ENCODE results near the gene ARL6.

The ARL6 gene

DNA sequence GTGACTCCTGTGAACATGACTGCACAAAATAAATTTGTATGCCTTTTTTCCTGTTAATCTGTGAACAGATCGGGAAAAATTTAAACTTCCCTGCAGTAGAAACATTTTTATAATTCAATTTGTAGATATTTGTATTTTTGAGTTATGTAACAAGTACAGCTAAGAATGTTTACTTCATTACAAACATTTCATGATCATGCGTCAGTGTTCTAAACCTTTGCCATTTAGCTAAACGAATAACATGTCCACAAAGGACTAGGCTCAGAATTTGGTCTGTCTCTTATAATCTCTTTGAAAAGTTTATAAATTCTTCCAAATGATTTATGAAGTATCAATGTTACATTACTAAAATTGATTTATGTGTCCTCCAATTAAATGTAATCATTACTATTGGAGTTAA lies 39.9 kb downstream of the ARL6 start:
- no peak overlapping the region for H3K4me3 ChIP-seq (ENCODE audit: low read length)
- TF ChIP-seq, protein P1, sequence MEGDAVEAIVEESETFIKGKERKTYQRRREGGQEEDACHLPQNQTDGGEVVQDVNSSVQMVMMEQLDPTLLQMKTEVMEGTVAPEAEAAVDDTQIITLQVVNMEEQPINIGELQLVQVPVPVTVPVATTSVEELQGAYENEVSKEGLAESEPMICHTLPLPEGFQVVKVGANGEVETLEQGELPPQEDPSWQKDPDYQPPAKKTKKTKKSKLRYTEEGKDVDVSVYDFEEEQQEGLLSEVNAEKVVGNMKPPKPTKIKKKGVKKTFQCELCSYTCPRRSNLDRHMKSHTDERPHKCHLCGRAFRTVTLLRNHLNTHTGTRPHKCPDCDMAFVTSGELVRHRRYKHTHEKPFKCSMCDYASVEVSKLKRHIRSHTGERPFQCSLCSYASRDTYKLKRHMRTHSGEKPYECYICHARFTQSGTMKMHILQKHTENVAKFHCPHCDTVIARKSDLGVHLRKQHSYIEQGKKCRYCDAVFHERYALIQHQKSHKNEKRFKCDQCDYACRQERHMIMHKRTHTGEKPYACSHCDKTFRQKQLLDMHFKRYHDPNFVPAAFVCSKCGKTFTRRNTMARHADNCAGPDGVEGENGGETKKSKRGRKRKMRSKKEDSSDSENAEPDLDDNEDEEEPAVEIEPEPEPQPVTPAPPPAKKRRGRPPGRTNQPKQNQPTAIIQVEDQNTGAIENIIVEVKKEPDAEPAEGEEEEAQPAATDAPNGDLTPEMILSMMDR (conservative IDR thresholded peaks at IDR 0.05; ENCODE audit: low read length), result no peak
- DNase-seq (ENCODE audit: low read depth), result no peak

DNA sequence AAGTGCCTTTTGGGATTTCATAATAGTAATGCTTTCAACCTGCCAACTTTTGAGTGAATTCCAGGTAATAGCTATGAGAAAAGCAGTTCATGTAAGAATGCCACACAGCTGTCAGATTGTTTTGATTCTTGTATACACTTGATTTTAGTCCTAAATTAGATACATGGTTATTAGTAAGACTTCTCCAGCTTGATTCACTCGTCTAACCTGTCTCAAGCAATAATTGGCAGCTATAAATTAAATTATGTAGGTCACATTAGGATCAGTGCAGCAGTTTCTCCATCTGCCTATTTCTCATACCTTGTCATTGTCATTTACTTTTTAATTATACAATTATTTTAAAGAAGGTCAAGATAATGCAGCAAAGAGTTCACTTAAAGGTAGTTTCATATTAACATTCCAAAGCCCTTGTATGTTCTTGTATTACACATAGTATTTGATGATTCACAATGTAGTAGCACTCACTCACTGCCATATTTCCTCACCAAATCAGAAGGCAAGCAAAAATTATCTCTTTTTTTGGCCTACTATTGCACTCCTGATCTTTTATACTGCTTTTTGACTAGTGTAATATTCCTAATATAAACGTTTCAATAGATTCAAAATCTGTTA lies 46.3 kb downstream of the ARL6 start:
- TF ChIP-seq, protein P1 (conservative IDR thresholded peaks at IDR 0.05; ENCODE audit: low read length), result no peak
- no peak for DNase-seq (ENCODE audit: low read depth)
- no peak overlapping the region for H3K4me3 ChIP-seq (ENCODE audit: low read length)

DNA sequence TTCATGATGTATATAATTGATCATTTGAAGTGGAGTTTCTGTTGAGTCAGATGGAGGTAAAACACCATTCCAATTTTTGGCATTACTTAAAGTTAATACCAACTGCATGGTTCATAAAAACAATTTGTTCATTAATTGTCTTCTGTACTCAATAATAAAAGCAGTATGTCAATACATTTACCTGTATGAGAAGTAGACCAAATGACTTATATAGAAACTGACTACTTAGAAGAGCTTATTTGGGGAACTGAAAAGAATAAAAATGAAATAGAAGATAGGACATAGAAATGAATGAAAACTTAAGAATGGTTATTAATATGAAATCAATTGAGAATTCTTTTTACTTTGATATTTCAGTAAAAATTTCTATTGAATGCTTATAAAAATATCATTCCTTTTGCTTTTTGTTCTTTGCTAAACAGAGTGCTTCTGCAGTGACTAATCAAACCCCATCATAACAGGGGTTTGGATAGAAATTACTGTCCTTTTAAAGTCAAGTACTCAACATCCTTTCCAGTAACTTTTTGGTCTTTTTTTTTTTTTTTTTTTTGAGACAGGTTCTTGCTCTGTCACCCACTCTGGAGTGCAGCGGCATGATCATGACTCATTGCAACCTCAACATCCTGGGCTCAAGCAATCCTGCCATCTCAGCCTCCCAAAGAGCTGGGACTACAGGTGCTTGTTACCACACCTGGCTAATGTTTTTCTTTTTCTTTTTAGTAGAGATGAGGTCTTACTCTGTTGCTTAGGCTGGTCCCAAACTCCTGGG lies 50.8 kb downstream of the ARL6 start:
- TF ChIP-seq, protein P1 (conservative IDR thresholded peaks at IDR 0.05; ENCODE audit: low read length), result no peak
- H3K4me3 ChIP-seq (ENCODE audit: low read length), result no peak overlapping the region
- no peak for DNase-seq (ENCODE audit: low read depth)

DNA sequence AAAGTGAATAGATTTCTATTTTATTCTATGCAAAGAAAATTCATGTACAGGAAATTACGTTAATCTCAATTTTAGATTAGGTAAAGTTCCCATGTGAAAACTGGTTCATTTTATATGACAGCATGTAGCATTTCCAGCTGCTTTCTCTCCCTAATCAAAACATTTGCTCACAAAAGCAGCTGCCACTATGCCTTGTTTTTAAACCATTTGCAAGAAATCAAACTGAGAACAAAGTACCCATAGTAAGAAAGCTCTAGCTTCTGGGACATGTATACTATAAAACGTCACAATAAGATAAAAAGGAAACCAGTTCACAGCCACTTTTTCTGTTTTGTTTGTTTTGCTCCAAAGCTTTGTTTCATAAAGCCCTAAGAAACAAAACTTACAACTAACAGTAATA lies 52.3 kb downstream of the ARL6 start:
- no peak for DNase-seq (ENCODE audit: low read depth)
- H3K4me3 ChIP-seq (ENCODE audit: low read length), result no peak overlapping the region
- TF ChIP-seq, protein P1 (conservative IDR thresholded peaks at IDR 0.05; ENCODE audit: low read length), result no peak

DNA sequence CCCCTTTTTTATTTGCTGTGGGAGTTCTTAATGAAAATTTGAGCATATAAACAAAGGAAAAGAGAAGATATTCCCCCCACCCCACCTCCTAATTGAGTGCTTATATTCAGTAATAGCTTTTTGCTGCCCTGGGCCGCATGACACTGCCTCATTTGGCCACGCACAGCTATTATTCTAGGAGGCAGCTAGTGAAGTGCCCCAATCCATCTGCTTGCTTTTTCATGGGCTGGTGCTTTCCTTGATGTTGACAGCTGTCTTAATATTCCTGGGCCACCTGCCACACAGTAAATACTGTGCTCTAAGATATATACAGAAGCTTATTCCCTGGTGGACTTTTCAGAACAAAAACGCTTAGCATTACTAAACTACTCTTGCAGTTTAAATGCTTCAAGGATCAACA lies 53.4 kb downstream of the ARL6 start:
- no peak overlapping the region for H3K4me3 ChIP-seq (ENCODE audit: low read length)
- DNase-seq (ENCODE audit: low read depth), result no peak

DNA sequence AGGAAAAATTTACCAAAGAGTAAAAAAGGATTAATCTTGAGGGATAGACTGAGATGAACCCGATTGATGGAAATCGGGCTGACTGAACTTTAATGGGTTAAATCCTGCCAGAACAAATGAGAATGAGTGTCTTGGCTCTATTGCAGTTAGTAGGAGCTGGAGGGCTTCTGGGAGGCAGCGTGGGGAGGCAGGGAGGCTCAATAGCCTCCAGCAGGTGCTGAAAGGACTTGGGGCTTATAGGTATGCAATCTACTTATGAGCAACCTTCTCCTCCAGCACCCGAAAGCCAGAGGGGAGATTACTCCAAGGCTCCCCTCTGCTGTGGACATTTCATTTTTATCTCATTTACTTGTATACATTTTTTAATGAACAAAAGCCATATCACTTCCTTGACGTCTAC lies 56.2 kb downstream of the ARL6 start:
- TF ChIP-seq, protein P1 (conservative IDR thresholded peaks at IDR 0.05; ENCODE audit: low read length), result no peak
- no peak for DNase-seq (ENCODE audit: low read depth)
- peak overlapping the region; percentile 83 for H3K4me3 ChIP-seq (ENCODE audit: low read length)

More for the DNA sequence above, 53.4 kb downstream of the ARL6 start:
- TF ChIP-seq, protein P1 (conservative IDR thresholded peaks at IDR 0.05; ENCODE audit: low read length), result no peak

DNA sequence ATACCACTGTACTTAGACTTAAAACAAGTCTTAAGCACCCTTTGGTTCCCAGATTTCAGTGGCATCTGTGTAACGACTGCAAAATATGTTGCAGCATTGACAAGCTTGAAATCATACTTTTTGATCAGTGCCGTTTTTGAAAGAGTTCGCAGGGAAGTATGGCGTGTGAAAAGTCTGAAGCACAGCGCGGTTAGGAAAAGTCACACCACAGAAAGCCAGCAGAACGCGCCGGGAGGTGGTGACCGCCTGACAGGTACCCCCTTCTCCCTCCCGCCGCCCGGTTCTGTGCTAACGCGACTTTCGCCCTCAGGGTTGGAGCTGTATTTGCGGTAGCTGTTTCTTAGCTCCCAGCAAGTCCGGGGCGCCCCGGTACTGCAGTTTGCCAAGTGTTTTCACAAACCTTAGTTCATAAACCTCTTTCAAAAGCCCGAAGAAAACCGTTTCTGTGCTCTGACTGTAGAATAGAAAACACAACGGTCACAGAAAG lies 56.8 kb downstream of the ARL6 start:
- TF ChIP-seq, protein P1 (conservative IDR thresholded peaks at IDR 0.05; ENCODE audit: low read length), result no peak
- peak overlapping the region; percentile 83 for H3K4me3 ChIP-seq (ENCODE audit: low read length)
- no peak for DNase-seq (ENCODE audit: low read depth)
